GM20431 (cell line): ENCODE measurements around the gene PFKP.

ENCODE experiments used
- in situ Hi-C: fragments of 300-500 bp; cut with MseI, MboI; formaldehyde crosslinking; loops from one replicate; pipeline ENCODE4 v1.15.0; 2020; ENCODE audit warnings: low sequenced_read_pairs; ENCODE audit not compliant: unreplicated experiment

Gene PFKP

GRCh38 chr10:3109196-3109595 is 41.8 kb downstream of the PFKP start:
- in situ Hi-C loops = no loop called here

- in situ Hi-C loops = no loop called here
Measured at GRCh38 chr10:3109633-3110032, 42.3 kb downstream of the PFKP start.

- in situ Hi-C loops = no loop called here
Measured at GRCh38 chr10:3110782-3111620, 43.7 kb downstream of the PFKP start.

- in situ Hi-C loops = no loop called here
Measured at GRCh38 chr10:3111621-3112163, 44.3 kb downstream of the PFKP start.

- in situ Hi-C loops = no loop called here
Measured at GRCh38 chr10:3113343-3113720, 46.0 kb downstream of the PFKP start.

GRCh38 chr10:3115685-3116084 is 48.3 kb downstream of the PFKP start:
- in situ Hi-C loops = no loop called here

- in situ Hi-C loops = no loop called here
Measured at GRCh38 chr10:3116508-3117100, 49.3 kb downstream of the PFKP start.

GRCh38 chr10:3117486-3117885 is 50.1 kb downstream of the PFKP start:
- in situ Hi-C loops = no loop called here

- in situ Hi-C loops = no loop called here
Measured at GRCh38 chr10:3118641-3119091, 51.3 kb downstream of the PFKP start.

GRCh38 chr10:3119796-3120459 is 52.6 kb downstream of the PFKP start:
- in situ Hi-C loops = no loop called here

GRCh38 chr10:3122034-3122433 is 54.7 kb downstream of the PFKP start:
- in situ Hi-C loops = no loop called here

- in situ Hi-C loops = no loop called here
Measured at GRCh38 chr10:3122486-3123205, 55.3 kb downstream of the PFKP start.

- in situ Hi-C loops = no loop called here
Measured at GRCh38 chr10:3123571-3124411, 56.4 kb downstream of the PFKP start.

- in situ Hi-C loops = no loop called here
Measured at GRCh38 chr10:3124412-3125175, 57.2 kb downstream of the PFKP start.

- in situ Hi-C loops = no loop called here
Measured at GRCh38 chr10:3125527-3126170, 58.3 kb downstream of the PFKP start.

GRCh38 chr10:3126249-3126648 is 58.9 kb downstream of the PFKP start:
- in situ Hi-C loops = no loop called here

- in situ Hi-C loops = no loop called here
Measured at GRCh38 chr10:3126741-3127346, 59.5 kb downstream of the PFKP start.

GRCh38 chr10:3127921-3128320 is 60.6 kb downstream of the PFKP start:
- in situ Hi-C loops = no loop called here
